ENCODE data around the gene MYO9B. TPM values are rescaled to one million over a fixed set of nuclear protein-coding genes. Genes with fewer than 3 reads are reported as not detected.

MYO9B gene
- total and polyA plus RNA-seq, 2 of the 13 experiments (the other 11 are each of a cell fraction or from before 2014, with no cell fraction given), result 18.0 to 18.3 TPM

DNA sequence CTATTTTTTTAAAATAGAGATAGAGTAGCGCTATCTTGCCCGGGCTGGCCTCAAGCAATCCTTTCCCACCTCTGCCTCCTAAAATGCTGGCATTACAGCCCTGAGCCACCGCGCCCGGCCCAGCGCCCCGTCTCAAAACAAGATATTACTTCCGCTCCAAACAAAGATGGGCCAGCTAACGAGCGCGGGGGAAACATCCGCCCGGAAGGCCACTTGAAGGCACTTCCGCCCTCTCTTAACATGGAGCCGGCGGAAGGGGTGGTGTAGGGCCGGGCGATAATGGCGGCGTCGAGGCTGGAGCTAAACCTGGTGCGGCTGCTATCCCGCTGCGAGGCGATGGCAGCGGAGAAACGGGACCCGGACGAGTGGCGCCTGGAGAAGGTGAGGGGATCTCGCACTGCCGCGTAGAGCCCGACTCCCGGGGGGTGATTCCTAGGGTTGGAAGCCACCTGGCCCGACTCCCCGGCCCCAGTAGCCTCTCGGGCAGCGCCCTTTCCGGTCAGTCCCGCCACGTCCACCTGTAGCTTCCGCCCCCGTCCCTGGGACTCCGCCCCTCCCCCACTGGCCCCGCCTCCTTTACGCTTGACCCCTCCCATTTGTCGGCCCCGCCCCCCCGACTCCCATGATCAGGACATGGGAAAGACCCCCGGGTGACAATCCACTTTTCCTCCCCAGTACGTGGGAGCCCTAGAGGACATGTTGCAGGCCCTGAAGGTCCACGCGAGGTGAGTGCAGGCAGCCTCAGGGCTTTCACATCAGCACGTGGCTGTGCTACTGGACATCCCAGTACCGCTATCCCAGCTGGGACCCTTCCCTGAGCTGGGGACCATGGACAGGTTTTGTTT, 139.8 kb downstream of the MYO9B start, which contains the start of gene USE1 (continued):
- TF ChIP-seq ZNF674 (CRISPR knock-in tag; IDR thresholded peaks at IDR 0.05; ENCODE audit: low read depth) (no peak), ZNF713 (CRISPR knock-in tag; IDR thresholded peaks at IDR 0.05) (no peak), ZNF510 (CRISPR knock-in tag; IDR thresholded peaks at IDR 0.05; ENCODE audit: low read depth) (0 out of 2 replicates have a peak, but pooled peaks have one; percentile 14), NCOR1 (IDR thresholded peaks at IDR 0.05; ENCODE audit: borderline replicate concordance, low read length) (no peak), HDAC1 (CRISPR knock-in tag; IDR thresholded peaks at IDR 0.05) (peak; percentile 93), MLLT10 (CRISPR knock-in tag; IDR thresholded peaks at IDR 0.05) (no peak), CAMTA2 (CRISPR knock-in tag; IDR thresholded peaks at IDR 0.05; ENCODE audit: borderline replicate concordance) (peak; percentile 63; the same call in 1 of the 2 replicates), ZBTB7A (CRISPR knock-in tag; IDR thresholded peaks at IDR 0.05) (0 out of 2 replicates have a peak, but pooled peaks have one; percentile 52), ZNF790 (CRISPR knock-in tag; IDR thresholded peaks at IDR 0.05; ENCODE audit: borderline replicate concordance) (0 out of 2 replicates have a peak, but pooled peaks have one; percentile 34), RBM22 (optimal IDR thresholded peaks at IDR 0.05; ENCODE audit: low read length) (peak; percentile 43), SMYD3 (CRISPR knock-in tag; IDR thresholded peaks at IDR 0.05) (no peak), ZNF234 (CRISPR knock-in tag; conservative IDR thresholded peaks at IDR 0.05) (no peak)
- TF ChIP-seq, protein P1, sequence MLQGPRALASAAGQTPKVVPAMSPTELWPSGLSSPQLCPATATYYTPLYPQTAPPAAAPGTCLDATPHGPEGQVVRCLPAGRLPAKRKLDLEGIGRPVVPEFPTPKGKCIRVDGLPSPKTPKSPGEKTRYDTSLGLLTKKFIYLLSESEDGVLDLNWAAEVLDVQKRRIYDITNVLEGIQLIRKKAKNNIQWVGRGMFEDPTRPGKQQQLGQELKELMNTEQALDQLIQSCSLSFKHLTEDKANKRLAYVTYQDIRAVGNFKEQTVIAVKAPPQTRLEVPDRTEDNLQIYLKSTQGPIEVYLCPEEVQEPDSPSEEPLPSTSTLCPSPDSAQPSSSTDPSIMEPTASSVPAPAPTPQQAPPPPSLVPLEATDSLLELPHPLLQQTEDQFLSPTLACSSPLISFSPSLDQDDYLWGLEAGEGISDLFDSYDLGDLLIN (CRISPR knock-in tag; IDR thresholded peaks at IDR 0.05; ENCODE audit: borderline replicate concordance), result no peak
- TF ChIP-seq, protein P2, sequence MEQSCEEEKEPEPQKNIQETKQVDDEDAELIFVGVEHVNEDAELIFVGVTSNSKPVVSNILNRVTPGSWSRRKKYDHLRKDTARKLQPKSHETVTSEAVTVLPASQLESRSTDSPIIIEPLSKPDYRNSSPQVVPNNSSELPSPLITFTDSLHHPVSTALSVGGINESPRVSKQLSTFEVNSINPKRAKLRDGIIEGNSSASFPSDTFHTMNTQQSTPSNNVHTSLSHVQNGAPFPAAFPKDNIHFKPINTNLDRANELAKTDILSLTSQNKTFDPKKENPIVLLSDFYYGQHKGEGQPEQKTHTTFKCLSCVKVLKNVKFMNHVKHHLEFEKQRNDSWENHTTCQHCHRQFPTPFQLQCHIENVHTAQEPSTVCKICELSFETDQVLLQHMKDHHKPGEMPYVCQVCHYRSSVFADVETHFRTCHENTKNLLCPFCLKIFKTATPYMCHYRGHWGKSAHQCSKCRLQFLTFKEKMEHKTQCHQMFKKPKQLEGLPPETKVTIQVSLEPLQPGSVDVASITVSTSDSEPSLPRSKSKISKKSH (CRISPR knock-in tag; IDR thresholded peaks at IDR 0.05; ENCODE audit: borderline replicate concordance), result peak; percentile 89; the same call in 1 of the 2 replicates
- TF ChIP-seq, protein P3, sequence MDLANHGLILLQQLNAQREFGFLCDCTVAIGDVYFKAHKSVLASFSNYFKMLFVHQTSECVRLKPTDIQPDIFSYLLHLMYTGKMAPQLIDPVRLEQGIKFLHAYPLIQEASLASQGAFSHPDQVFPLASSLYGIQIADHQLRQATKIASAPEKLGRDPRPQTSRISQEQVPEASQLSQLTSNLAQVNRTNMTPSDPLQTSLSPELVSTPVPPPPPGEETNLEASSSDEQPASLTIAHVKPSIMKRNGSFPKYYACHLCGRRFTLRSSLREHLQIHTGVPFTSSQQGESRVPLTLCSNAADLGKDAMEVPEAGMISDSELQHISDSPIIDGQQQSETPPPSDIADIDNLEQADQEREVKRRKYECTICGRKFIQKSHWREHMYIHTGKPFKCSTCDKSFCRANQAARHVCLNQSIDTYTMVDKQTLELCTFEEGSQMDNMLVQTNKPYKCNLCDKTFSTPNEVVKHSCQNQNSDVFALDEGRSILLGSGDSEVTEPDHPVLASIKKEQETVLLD (CRISPR knock-in tag; IDR thresholded peaks at IDR 0.05; ENCODE audit: low read depth), result peak; percentile 72
- TF ChIP-seq, protein P4, sequence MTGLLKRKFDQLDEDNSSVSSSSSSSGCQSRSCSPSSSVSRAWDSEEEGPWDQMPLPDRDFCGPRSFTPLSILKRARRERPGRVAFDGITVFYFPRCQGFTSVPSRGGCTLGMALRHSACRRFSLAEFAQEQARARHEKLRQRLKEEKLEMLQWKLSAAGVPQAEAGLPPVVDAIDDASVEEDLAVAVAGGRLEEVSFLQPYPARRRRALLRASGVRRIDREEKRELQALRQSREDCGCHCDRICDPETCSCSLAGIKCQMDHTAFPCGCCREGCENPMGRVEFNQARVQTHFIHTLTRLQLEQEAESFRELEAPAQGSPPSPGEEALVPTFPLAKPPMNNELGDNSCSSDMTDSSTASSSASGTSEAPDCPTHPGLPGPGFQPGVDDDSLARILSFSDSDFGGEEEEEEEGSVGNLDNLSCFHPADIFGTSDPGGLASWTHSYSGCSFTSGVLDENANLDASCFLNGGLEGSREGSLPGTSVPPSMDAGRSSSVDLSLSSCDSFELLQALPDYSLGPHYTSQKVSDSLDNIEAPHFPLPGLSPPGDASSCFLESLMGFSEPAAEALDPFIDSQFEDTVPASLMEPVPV (CRISPR knock-in tag; IDR thresholded peaks at IDR 0.05), result peak; percentile 64; the same call in 1 of the 2 replicates
- TF ChIP-seq, protein P5, sequence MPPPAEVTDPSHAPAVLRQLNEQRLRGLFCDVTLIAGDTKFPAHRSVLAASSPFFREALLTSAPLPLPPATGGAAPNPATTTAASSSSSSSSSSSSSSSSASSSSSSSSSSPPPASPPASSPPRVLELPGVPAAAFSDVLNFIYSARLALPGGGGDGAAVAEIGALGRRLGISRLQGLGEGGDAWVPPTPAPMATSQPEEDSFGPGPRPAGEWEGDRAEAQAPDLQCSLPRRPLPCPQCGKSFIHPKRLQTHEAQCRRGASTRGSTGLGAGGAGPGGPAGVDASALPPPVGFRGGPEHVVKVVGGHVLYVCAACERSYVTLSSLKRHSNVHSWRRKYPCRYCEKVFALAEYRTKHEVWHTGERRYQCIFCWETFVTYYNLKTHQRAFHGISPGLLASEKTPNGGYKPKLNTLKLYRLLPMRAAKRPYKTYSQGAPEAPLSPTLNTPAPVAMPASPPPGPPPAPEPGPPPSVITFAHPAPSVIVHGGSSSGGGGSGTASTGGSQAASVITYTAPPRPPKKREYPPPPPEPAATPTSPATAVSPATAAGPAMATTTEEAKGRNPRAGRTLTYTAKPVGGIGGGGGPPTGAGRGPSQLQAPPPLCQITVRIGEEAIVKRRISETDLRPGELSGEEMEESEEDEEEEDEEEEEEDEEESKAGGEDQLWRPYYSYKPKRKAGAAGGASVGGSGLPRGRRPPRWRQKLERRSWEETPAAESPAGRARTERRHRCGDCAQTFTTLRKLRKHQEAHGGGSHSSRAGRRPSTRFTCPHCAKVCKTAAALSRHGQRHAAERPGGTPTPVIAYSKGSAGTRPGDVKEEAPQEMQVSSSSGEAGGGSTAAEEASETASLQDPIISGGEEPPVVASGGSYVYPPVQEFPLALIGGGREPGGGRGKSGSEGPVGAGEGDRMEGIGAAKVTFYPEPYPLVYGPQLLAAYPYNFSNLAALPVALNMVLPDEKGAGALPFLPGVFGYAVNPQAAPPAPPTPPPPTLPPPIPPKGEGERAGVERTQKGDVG (CRISPR knock-in tag; IDR thresholded peaks at IDR 0.05; ENCODE audit: borderline replicate concordance), result 0 out of 2 replicates have a peak, but pooled peaks have one; percentile 3
